Germinal center (tissue), 1 donor: ENCODE data around the gene HS6ST2.

Source experiments
- DNase-seq: peaks from one replicate; pipeline ENCODE4 v3.0.0; 2012; ENCODE audit warnings: mixed read lengths, low spot score

The HS6ST2 gene

GRCh38 chrX:132843363-132843762, 115.1 kb downstream of the HS6ST2 start:
- DNase-seq = no peak

DNA sequence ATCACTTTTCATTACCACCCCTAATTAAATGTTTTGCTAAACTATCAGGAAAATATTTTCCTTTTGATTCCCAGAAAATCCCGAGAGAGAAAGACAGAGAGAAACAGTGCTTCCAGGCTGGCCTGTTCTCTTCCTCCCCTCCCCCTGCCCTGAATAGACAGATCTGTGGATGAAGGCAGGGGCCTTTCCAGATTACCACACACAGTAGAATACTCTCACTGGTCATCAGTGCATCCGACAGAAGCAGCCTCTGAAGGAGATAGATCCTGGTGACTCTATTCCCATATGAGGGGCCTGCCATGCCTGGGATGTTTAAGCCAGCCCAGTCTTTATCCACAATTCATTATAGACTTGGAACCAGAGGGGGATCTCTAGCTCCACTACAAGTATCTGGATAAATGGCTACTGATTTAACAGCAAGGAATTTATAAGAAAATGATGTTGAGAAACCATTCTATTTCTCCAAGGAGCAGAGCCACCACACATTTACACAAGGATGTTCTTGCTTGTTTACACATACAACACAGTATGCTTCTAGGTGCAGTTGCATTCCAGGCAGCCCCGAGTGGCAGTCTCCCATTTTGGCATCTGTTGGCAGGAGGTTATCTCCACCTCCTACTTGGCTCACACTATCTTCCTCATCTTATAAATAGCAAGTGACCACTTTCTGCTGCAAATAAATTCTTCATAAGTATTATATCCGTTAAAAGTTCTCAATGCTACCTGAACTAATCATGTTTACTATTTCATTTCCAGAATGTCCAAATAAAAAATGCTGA, 115.8 kb downstream of the HS6ST2 start:
- no peak for DNase-seq

DNA sequence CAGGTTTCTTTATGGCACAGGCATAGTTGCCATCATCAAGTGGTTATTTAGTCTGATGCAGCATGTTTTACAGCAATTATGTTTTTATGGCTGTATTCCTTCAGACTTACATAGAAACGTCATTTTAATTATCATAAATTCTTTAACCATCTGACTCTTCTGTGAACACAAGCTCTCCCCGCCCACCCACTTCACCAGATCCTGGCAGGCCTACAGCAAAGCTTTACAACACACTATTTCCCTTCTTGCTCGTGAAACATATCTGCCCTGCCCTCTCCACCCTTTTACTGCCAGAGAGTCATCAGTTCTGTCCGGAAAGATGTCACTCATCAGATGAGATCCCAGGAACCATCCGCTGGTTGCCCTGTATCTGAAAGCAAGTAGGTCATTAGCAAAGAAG, 120.5 kb downstream of the HS6ST2 start:
- DNase-seq = no peak

- no peak for DNase-seq
Observed at GRCh38 chrX:132837126-132837525, 121.3 kb downstream of the HS6ST2 start.

GRCh38 chrX:132836471-132836870, 122.0 kb downstream of the HS6ST2 start:
- DNase-seq = no peak

GRCh38 chrX:132834741-132835140, 123.7 kb downstream of the HS6ST2 start:
- no peak for DNase-seq

DNA sequence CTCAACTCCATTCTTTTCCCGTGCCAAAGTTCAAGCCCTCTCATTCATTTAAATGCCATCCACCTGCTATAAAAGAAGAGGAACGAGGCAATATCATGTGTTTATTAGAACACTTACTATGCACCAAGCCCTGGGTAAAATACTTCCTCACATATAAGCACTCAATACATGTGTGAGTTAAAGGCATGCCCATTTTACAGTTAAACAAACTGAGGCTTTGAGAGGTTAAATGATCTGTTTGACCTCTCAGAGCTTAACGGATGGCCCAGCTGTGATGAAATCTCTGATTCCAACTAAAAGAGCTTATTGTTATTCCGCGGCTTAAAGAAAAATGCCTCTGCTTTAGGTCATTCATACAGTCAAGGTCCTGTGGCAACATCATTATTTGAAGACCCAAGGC, 124.3 kb downstream of the HS6ST2 start:
- no peak for DNase-seq

GRCh38 chrX:132833373-132833772, 125.1 kb downstream of the HS6ST2 start:
- DNase-seq = no peak

DNA sequence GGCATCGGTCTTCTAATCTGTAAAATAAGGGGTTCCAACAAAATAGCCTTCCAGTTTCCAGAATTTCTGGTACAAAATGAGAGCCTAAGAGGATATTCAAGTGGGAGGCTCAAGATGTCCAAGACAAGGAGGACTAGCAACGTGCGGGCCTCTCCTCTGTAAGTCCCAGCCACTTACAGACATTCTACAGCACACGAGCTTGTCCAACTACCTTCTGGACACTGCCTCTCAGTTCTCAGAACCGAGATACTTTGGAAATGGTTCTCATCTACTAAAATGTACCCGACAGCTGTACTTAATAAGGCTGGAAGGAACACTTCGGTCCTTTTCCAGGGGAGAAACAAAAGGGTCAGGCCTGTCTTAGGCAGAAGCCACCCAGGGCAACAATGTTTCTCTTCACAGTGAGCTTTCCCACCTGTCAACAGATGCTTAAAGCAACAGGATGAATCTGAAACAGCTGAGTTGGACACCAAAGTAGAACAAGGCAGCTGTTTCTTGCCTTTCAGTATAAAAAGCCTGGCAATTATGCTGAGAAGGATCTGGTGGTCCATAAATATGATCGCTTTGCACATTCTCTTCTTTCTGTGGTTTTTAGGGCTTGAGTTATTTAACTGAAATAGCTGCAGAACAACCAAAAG, 127.0 kb downstream of the HS6ST2 start:
- no peak for DNase-seq

DNA sequence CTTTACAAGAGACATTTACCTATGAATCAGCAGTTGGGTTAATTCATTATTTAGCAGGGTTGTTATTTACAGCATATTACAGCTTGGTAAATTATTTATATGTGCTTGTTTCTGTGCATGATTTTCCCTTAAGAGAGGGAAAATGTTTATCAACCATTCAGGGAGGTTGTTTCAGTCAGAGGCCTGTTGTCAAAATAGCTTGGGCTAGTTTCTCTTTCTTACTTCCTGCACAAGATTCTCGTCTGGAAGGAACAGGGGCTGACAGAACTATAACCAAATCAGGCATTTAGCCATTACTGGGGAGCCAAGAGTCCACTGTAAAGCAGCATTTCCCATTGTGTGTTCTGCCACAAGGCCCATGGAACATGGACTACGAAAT, 135.8 kb downstream of the HS6ST2 start:
- no peak for DNase-seq

DNA sequence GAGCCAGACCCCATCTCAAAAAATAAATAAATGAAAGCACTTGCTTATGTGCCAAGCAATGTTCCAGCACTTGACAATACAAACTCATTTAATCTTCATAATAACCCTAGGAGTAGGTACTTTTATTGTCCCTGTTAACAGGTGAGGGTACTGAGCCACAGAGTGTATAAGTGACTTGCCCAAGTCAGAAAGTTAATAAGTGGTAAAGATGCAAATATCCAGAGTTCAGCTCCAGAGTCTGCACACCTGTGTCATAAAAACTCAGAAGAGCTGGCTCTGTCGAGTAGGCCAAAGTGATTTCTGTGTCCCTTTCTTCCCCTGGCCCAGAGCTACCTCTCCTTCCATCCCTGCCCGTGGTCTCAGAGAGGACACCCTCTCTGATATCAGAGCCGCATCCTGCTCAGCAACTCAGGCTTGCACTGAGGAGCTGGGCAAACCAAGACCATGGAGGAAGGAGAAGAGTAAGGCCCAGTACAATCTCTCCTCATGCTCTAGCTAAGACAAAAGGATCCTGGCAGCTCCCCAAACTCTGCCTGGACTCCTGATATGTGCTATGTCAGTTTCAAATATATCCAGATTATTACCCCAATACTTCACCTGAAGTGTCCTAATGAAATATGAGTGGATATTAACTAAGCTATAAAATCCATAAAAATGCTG, 136.3 kb downstream of the HS6ST2 start:
- DNase-seq = no peak

GRCh38 chrX:132820675-132821074, 137.8 kb downstream of the HS6ST2 start:
- DNase-seq = no peak

DNA sequence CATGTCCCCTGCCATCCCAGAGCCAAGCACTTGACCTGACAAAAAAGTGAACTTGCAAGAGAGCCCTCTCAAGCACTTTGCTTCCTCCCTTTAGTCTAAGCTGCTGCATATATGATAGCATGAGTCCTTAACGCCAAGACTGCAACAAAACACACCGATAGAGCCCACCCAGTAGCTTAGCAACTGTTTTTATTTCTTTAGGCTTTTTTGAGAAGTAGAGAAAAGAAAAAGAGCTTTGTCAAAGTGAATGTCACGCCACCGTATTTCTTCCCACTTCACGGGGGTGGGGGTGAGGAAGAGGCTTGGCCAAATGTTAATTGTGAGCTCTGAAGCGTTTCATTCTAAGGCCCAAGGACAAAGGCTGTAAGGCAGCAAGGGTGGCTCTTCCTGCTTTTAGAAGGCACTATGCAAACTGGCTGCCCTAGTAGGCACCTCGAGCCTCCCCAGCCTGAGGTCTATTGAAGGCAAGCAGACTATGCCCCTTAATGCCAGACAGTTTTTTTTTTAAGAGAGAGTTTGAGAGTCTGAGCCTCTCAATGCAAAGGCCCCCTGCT, 138.6 kb downstream of the HS6ST2 start:
- no peak for DNase-seq

- DNase-seq = no peak
Observed at GRCh38 chrX:132818638-132819037, 139.8 kb downstream of the HS6ST2 start.

- DNase-seq = no peak
Observed at GRCh38 chrX:132815643-132816042, 142.8 kb downstream of the HS6ST2 start.

- no peak for DNase-seq
Observed at GRCh38 chrX:132810964-132811712, 147.3 kb downstream of the HS6ST2 start.

GRCh38 chrX:132810488-132810887, 147.9 kb downstream of the HS6ST2 start:
- DNase-seq = no peak

GRCh38 chrX:132809581-132809980, 148.8 kb downstream of the HS6ST2 start:
- DNase-seq = no peak

DNA sequence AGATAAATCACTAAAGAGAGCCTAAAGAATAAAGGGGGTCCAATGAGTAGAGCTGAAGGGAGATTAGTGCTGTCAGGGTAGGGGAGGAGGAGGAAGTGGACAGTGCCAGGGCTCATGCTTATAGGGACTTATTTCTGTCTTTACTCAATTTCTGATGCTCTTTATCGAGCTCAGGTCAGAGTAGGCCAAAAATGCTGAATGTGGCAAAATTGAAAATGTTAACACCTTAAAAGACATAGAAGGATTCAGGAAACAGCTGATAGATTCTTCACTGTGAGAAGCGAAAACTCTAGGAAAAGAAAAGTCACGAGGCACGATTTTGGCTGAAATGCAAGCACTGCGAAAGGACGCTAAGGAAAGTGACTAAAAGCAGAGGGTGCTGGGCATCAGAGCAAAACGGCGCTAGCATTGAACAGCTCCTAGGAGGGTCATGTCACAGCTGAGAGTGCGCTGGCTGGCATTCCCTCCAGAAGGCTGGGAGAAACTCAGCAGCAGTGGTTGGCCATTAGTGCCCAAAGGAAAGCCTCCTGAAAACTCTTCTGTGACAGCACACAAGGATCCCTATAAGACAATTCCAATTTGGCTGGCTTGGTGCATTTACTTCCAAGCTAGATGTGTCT, 150.9 kb downstream of the HS6ST2 start:
- DNase-seq = no peak

- DNase-seq = no peak
Observed at GRCh38 chrX:132802033-132802432, 156.4 kb downstream of the HS6ST2 start.

GRCh38 chrX:132795181-132795580, 163.2 kb downstream of the HS6ST2 start:
- DNase-seq = no peak

- DNase-seq = no peak
Observed at GRCh38 chrX:132791714-132792113, 166.7 kb downstream of the HS6ST2 start.
